ENCODE data around the gene RPRD1B. TPM values are rescaled to one million over a fixed set of nuclear protein-coding genes. Genes with fewer than 3 reads are reported as not detected.
A peak's percentile ranks its signal among the peaks of the same experiment; 100 is the strongest.

The RPRD1B gene
- polyA plus RNA-seq, 1 of the 3 experiments (the other 2 are of a cell fraction), result 11.8 TPM

- TF ChIP-seq EZH2phosphoT487 (IDR thresholded peaks at IDR 0.05; ENCODE audit: borderline replicate concordance, low read depth) (no peak), USF1 (IDR thresholded peaks at IDR 0.05; ENCODE audit: borderline replicate concordance, low read depth) (no peak), FOXJ3 (CRISPR knock-in tag; IDR thresholded peaks at IDR 0.05) (no peak), MEF2A (IDR thresholded peaks at IDR 0.05; ENCODE audit: borderline replicate concordance, low read depth) (no peak), ELF1 (IDR thresholded peaks at IDR 0.05) (no peak), RXRA (IDR thresholded peaks at IDR 0.05; ENCODE audit: borderline replicate concordance, low read depth) (no peak), YY1 (IDR thresholded peaks at IDR 0.05; ENCODE audit: low read depth) (no peak)
Measured at GRCh38 chr20:38121741-38122140, 88.2 kb downstream of the RPRD1B start (continued).

GRCh38 chr20:38123021-38123587, 89.6 kb downstream of the RPRD1B start:
- peak overlapping the region; percentile 32; the same call in 1 of the 2 replicates for H3K4me2 ChIP-seq
- H3K9me3 ChIP-seq, result no peaks in the 10 kb centered on the region
- H3K9ac ChIP-seq, result peak overlapping the region; percentile 56; the same call in 1 of the 2 replicates
- CTCF ChIA-PET, result interaction anchor here (0.6 to 1.5 kb wide), 4 partner anchors 65 to 559 kb away, joined by 3 to 5 read pairs (median 4); no protein-coding TSS in a partner anchor
- H3F3A ChIP-seq (replicated peaks; ENCODE audit: insufficient read depth), result peaks cover 48% of the 10 kb centered on the region
- H3K4me3 ChIP-seq (ENCODE audit: low read depth in 2 of 2, low read length in 1 of 2), result no peak overlapping the region
- no peaks in the 10 kb centered on the region for H3K79me2 ChIP-seq (ENCODE audit: insufficient read depth)
- WGBS (ENCODE audit: low lambda C conversion rate), result 20% methylated on average over 3 of the region's 4 CpGs
- H3K9me2 ChIP-seq, result no peaks in the 10 kb centered on the region
- POLR2A ChIA-PET, result no interaction called here
- peak overlapping the region; percentile 93 for H2AFZ ChIP-seq (ENCODE audit: low read depth)
- peaks cover 26 to 27% of the 10 kb centered on the region in 2 experiments for H3K4me1 ChIP-seq (ENCODE audit: control insufficient read depth in 1 of 2, insufficient read depth in 2 of 2, low read depth in 1 of 2, low read length in 1 of 2)
- no peaks in the 10 kb centered on the region for H4K20me1 ChIP-seq (ENCODE audit: insufficient read depth)
- H3K27ac ChIP-seq (ENCODE audit: low read depth in 2 of 2, low read length in 1 of 2), result peak overlapping the region; percentile 78 to 88
- no peak for DNase-seq
- H3K36me3 ChIP-seq (replicated peaks in 1 of 2; ENCODE audit: control insufficient read depth in 1 of 2, insufficient read depth in 2 of 2, low read length in 1 of 2), result no peaks in the 10 kb centered on the region
- no peaks in the 10 kb centered on the region for H3K27me3 ChIP-seq (ENCODE audit: insufficient read depth)
- TF ChIP-seq FOXM1 (IDR thresholded peaks at IDR 0.05; ENCODE audit: low read depth) (0 out of 2 replicates have a peak, but pooled peaks have one; percentile 32), MXI1 (IDR thresholded peaks at IDR 0.05; ENCODE audit: low read depth, low read length) (no peak), FOXJ3 (CRISPR knock-in tag; IDR thresholded peaks at IDR 0.05) (no peak), RCOR1 (IDR thresholded peaks at IDR 0.05; ENCODE audit: low read length) (no peak), CTCF (IDR thresholded peaks at IDR 0.05) (no peak), CHD2 (IDR thresholded peaks at IDR 0.05; ENCODE audit: low read length, partially characterized antibody) (no peak), REST (IDR thresholded peaks at IDR 0.05; ENCODE audit: low read depth, low read length) (no peak), YY1 (IDR thresholded peaks at IDR 0.05; ENCODE audit: low read depth) (no peak), RAD21 (IDR thresholded peaks at IDR 0.05; ENCODE audit: low read length) (no peak), ZBTB33 (IDR thresholded peaks at IDR 0.05; ENCODE audit: borderline replicate concordance, low read depth) (no peak), POLR2AphosphoS5 (IDR thresholded peaks at IDR 0.05; ENCODE audit: low read depth, low read length) (no peak), NRF1 (IDR thresholded peaks at IDR 0.05; ENCODE audit: low read depth, low read length) (no peak), JUND (IDR thresholded peaks at IDR 0.05) (peak; percentile 23; the same call in 1 of the 2 replicates), SMC3 (IDR thresholded peaks at IDR 0.05; ENCODE audit: low read depth, low read length) (no peak), USF2 (IDR thresholded peaks at IDR 0.05; ENCODE audit: borderline replicate concordance, low read depth, low read length) (no peak), NFIC (IDR thresholded peaks at IDR 0.05; ENCODE audit: borderline replicate concordance) (no peak), USF1 (IDR thresholded peaks at IDR 0.05; ENCODE audit: borderline replicate concordance, low read depth) (no peak)
